Spleen (tissue), 7 donors: ENCODE data around the gene MMP20.

Experiments
- POLR2A ChIP-seq, 3 donors: fragments of 450-650 bp; IDR thresholded peaks; one replicate each; pipeline ENCODE4 v1.5.1; 2017; ENCODE audit warnings: antibody characterized with exemption in 3 of 3, mild to moderate bottlenecking in 1 of 3
- POLR2AphosphoS5 ChIP-seq, 3 donors: sonication (generic); formaldehyde crosslinking; IDR thresholded peaks; one replicate each; pipeline ENCODE4 v1.5.1; 2017; ENCODE audit warnings: antibody characterized with exemption in 3 of 3
- TF ChIP-seq, protein P1 (sequence below), 11 experiments: fragments of 200-600 bp in 7 of 11; fragments of 450-650 bp in 4 of 11; sonication (generic) in 4 of 11; IDR thresholded peaks in 8 of 11; conservative IDR thresholded peaks in 3 of 11; 1 replicate in 7 of 11; 2 replicates in 4 of 11; pipeline versions ENCODE4 v1.4.0 to v1.8.0; 2016 to 2021; ENCODE audit warnings: antibody characterized with exemption in 11 of 11, inconsistent platforms in 4 of 11, mild to moderate bottlenecking in 1 of 11
- donor health status: DM: no; HTN: no; CAD: no; lungs with moderate emphysema.
- donor health status: DM: no; HTN: no; CAD: no.
- donor health status: DM: no; HTN: no; CAD: no.

GRCh38 chr11:102640946-102641345, 15.8 kb upstream of the MMP20 start:
- TF ChIP-seq, protein P1, sequence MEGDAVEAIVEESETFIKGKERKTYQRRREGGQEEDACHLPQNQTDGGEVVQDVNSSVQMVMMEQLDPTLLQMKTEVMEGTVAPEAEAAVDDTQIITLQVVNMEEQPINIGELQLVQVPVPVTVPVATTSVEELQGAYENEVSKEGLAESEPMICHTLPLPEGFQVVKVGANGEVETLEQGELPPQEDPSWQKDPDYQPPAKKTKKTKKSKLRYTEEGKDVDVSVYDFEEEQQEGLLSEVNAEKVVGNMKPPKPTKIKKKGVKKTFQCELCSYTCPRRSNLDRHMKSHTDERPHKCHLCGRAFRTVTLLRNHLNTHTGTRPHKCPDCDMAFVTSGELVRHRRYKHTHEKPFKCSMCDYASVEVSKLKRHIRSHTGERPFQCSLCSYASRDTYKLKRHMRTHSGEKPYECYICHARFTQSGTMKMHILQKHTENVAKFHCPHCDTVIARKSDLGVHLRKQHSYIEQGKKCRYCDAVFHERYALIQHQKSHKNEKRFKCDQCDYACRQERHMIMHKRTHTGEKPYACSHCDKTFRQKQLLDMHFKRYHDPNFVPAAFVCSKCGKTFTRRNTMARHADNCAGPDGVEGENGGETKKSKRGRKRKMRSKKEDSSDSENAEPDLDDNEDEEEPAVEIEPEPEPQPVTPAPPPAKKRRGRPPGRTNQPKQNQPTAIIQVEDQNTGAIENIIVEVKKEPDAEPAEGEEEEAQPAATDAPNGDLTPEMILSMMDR (IDR thresholded peaks at IDR 0.05 in 8 of 11, conservative IDR thresholded peaks at IDR 0.05 in 3 of 11), result no peak
- TF ChIP-seq POLR2AphosphoS5 (IDR thresholded peaks at IDR 0.05) (no peak), POLR2A (IDR thresholded peaks at IDR 0.05) (no peak)
